Nephron progenitor cell (in vitro differentiated cells): ENCODE measurements around the gene PSTPIP1.

ENCODE experiments used
- DNase-seq: peaks from one replicate; pipeline ENCODE4 v3.0.0; 2021
- H3K27ac Mint-ChIP-seq: 2 replicates; pipeline ENCODE4 v1.8.0; 2021; ENCODE audit warnings: mild to moderate bottlenecking, moderate library complexity, mixed read lengths
- H3K27me3 Mint-ChIP-seq: 2 replicates; pipeline ENCODE4 v1.8.0; 2021; ENCODE audit warnings: mild to moderate bottlenecking, low read depth, mixed read lengths; ENCODE audit not compliant: poor library complexity
- H3K36me3 Mint-ChIP-seq: 2 replicates; pipeline ENCODE4 v1.8.0; 2021; ENCODE audit warnings: low read depth, mixed read lengths
- H3K4me1 Mint-ChIP-seq: 2 replicates; pipeline ENCODE4 v1.8.0; 2021; ENCODE audit warnings: mixed read lengths
- H3K4me3 Mint-ChIP-seq: 2 replicates; pipeline ENCODE4 v1.8.0; 2021; ENCODE audit warnings: mild to moderate bottlenecking, moderate library complexity, mixed read lengths
- H3K9me3 Mint-ChIP-seq: 2 replicates; pipeline ENCODE4 v1.8.0; 2021; ENCODE audit warnings: mild to moderate bottlenecking, moderate library complexity, mixed read lengths
- TF ChIP-seq, protein P1 (sequence below): fragments of 200-600 bp; sonication (generic); IDR thresholded peaks from 2 replicates; pipeline ENCODE4 v1.5.0; 2021; ENCODE audit warnings: antibody characterized with exemption

PSTPIP1 gene

GRCh38 chr15:77039848-77040247 lies 44.9 kb downstream of the PSTPIP1 start:
- TF ChIP-seq, protein P1, sequence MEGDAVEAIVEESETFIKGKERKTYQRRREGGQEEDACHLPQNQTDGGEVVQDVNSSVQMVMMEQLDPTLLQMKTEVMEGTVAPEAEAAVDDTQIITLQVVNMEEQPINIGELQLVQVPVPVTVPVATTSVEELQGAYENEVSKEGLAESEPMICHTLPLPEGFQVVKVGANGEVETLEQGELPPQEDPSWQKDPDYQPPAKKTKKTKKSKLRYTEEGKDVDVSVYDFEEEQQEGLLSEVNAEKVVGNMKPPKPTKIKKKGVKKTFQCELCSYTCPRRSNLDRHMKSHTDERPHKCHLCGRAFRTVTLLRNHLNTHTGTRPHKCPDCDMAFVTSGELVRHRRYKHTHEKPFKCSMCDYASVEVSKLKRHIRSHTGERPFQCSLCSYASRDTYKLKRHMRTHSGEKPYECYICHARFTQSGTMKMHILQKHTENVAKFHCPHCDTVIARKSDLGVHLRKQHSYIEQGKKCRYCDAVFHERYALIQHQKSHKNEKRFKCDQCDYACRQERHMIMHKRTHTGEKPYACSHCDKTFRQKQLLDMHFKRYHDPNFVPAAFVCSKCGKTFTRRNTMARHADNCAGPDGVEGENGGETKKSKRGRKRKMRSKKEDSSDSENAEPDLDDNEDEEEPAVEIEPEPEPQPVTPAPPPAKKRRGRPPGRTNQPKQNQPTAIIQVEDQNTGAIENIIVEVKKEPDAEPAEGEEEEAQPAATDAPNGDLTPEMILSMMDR, result no peak
- H3K4me1 Mint-ChIP-seq, result peaks cover under 1% of the 10 kb centered on the region
- no peak for DNase-seq
- H3K27me3 Mint-ChIP-seq, result no peaks in the 10 kb centered on the region
- peaks cover 50% of the 10 kb centered on the region for H3K36me3 Mint-ChIP-seq
- H3K27ac Mint-ChIP-seq, result no peak overlapping the region
- peaks cover 20% of the 10 kb centered on the region for H3K9me3 Mint-ChIP-seq
- H3K4me3 Mint-ChIP-seq, result no peak overlapping the region

DNA sequence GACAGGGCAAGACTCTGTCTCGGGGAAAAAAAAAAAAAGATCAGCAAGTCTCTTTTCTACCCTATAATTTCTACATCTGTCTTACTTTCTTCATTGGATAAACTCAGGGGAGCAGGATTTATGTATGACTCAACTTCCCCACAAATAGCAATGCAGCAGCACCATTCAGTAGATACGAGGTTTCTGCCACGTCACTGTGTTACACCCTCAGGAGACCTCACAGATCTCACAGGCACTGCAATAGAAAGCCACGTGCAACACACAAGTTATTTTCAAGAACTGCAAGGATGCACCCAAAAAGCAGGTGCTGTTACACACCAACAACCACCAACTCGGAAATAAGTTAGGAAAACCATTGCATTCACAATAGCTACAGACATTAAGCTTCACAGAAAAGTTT lies 45.7 kb downstream of the PSTPIP1 start:
- Mint-ChIP-seq H3K36me3 (peaks cover 58% of the 10 kb centered on the region), H3K27me3 (no peaks in the 10 kb centered on the region), H3K27ac (peak overlapping the region; percentile 77), H3K4me3 (no peak overlapping the region), H3K9me3 (peaks cover 20% of the 10 kb centered on the region), H3K4me1 (peaks cover 9% of the 10 kb centered on the region)
- no peak for DNase-seq
- TF ChIP-seq, protein P1, result no peak

DNA sequence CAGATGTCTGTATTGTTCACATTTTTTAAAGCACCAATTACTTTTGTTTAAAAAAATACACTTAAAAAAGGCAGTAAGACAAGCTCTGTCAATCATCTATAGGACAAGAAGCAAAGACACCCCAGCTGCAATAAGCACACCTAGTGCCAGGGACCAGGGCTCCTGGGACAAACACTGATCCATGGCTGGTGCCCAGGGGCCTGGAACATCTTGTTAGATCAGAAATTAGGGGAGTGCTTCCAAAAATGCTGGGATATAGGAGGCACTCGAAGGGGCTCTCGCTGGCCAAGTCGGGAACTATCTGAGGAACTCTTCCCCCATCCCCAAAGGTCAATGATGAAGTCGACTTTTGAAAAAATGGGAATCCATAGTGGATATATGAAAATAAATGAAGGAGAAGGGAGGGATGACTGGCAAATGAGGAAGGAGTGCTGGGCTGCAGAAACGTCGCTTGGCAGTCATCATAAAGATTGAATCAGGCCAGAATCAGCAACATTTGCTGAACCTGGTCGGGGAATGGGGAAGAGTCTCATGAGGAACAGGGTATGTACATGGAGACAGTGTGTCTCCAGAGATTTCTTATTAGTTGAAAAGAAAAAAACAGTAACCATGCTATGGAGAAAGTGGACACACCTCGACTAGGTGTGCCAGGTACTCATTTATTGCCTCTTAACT lies 47.5 kb downstream of the PSTPIP1 start:
- H3K36me3 Mint-ChIP-seq, result peaks cover 58% of the 10 kb centered on the region
- TF ChIP-seq, protein P1, result no peak
- H3K4me1 Mint-ChIP-seq, result peaks cover 9% of the 10 kb centered on the region
- H3K9me3 Mint-ChIP-seq, result peaks cover 16% of the 10 kb centered on the region
- H3K27me3 Mint-ChIP-seq, result no peaks in the 10 kb centered on the region
- no peak for DNase-seq
- H3K4me3 Mint-ChIP-seq, result no peak overlapping the region
- peak overlapping the region; percentile 20 for H3K27ac Mint-ChIP-seq

GRCh38 chr15:77042955-77043920 lies 48.3 kb downstream of the PSTPIP1 start:
- Mint-ChIP-seq H3K4me3 (no peak overlapping the region), H3K27ac (peak overlapping the region; percentile 14), H3K9me3 (peaks cover 12% of the 10 kb centered on the region)

DNA sequence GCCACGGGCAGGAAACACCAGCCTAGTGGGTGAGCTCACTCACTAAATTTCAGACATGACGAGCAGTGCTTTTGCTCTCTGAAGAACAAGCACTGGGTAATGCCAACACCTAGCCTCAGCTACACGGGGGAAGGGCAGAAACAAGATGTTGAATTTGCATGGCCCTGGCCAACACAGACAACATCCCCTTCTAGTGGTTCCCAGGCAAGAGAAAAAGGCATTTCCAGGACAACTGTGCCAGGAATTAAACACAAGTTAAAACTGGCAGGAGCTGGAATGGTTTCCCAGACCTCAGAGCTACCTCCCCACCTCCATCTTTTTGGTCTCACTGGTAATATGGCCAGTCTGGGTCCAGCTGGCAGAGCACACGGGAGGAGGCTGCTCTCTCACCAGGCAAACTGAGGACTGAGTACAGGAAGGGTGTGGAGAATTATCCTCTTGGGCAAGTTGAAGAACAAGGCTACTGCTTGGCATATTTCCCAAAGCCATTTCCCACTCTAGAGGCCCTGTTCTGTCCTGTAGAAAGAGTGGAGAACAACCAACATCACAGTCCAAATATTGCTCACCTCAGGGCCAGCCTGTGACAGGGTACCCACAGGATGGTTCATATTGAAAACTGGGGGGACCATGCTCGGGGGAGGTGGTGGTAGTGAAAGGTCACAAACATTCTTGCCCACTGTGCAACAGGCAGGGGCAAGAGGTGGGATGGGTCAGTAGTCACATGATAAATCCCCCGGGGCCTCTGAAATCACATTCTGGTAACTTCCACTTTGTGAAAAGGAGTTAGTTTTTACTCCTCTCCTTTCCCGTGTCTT lies 49.5 kb downstream of the PSTPIP1 start:
- H3K36me3 Mint-ChIP-seq, result peaks cover 71% of the 10 kb centered on the region
- H3K4me3 Mint-ChIP-seq, result no peak overlapping the region
- no peak overlapping the region for H3K27ac Mint-ChIP-seq
- DNase-seq, result no peak
- H3K27me3 Mint-ChIP-seq, result no peaks in the 10 kb centered on the region
- TF ChIP-seq, protein P1, result no peak
- H3K9me3 Mint-ChIP-seq, result peaks cover 12% of the 10 kb centered on the region
- H3K4me1 Mint-ChIP-seq, result peaks cover 9% of the 10 kb centered on the region

More at GRCh38 chr15:77042955-77043920, 48.3 kb downstream of the PSTPIP1 start:
- Mint-ChIP-seq H3K27me3 (no peaks in the 10 kb centered on the region), H3K4me1 (peaks cover 9% of the 10 kb centered on the region), H3K36me3 (peaks cover 60% of the 10 kb centered on the region)
- DNase-seq, result no peak
- TF ChIP-seq, protein P1, result no peak
